Adrenal gland (tissue), 12 donors: Measurements from ENCODE around the gene ASPHD2. TPM values are rescaled to one million over a fixed set of nuclear protein-coding genes. Genes with fewer than 3 reads are reported as not detected.

ENCODE experiments used
- DNase-seq, 7 donors: peaks; one replicate each; pipeline ENCODE4 v3.0.0-alpha.2; 2019 to 2020
- H3K27ac ChIP-seq, 5 donors: fragments of 200-600 bp; sonication (generic) in 4 of 5; 1 replicate in 3 of 5; 2 replicates in 2 of 5; pipeline versions ENCODE4 v1.5.1 to v1.8.0; 2016 to 2020; ENCODE audit warnings: mild to moderate bottlenecking in 1 of 5
- H3K27me3 ChIP-seq: fragments of 200-600 bp; 2 replicates; pipeline ENCODE4 v1.8.0; 2021
- H3K36me3 ChIP-seq, 2 donors: fragments of 200-600 bp; replicated peaks in 1 of 2; 1 replicate in 1 of 2; 2 replicates in 1 of 2; pipeline versions ENCODE4 v1.5.1 to v1.8.0; 2018 to 2022
- H3K4me1 ChIP-seq, 2 donors: fragments of 200-600 bp; replicated peaks in 1 of 2; 1 replicate in 1 of 2; 2 replicates in 1 of 2; pipeline versions ENCODE4 v1.5.1 to v1.8.0; 2018 to 2021
- H3K4me3 ChIP-seq, 4 donors: fragments of 200-600 bp; sonication (generic) in 3 of 4; one replicate each; pipeline ENCODE4 v1.5.1; 2016 to 2018
- H3K9me3 ChIP-seq, 3 donors: fragments of 200-600 bp; sonication (generic) in 1 of 3; replicated peaks in 1 of 3; 1 replicate in 2 of 3; 2 replicates in 1 of 3; pipeline versions ENCODE4 v1.5.1 to v1.8.0; 2016 to 2021
- POLR2A ChIP-seq, 2 donors: fragments of 450-650 bp; IDR thresholded peaks; one replicate each; pipeline ENCODE4 v1.6.1; 2017; ENCODE audit warnings: antibody characterized with exemption in 2 of 2, mild to moderate bottlenecking in 2 of 2, moderate library complexity in 1 of 2
- WGBS, 4 donors: extraction: QIAGEN DNeasy Blood & Tissue Kit in 2 of 4; methylation state at CpG; one replicate each; pipeline versions ENCODE4 v1.1.5 to v1.1.7; 2013 to 2017; 5-methylcytosine and 5-hydroxymethylcytosine counted together
- intact Hi-C, 2 donors: fragments of 100-400 bp; cut with DNase I; formaldehyde crosslinking; loops; one replicate each; pipeline versions ENCODE4 v1.14.1 to v1.15.0; 2022 to 2023
- polyA plus RNA-seq, 3 donors: library from polyadenylated mRNA; stranded (reverse); fragments of 200-250 nt in 2 of 3; fragments of 350-450 nt in 1 of 3; fragmentation: Illumina TruSeq in 1 of 3; extraction: RNeasy Lipid Tissue Mini Kit (QIAGEN cat#74804) in 1 of 3; gene quantifications; one replicate each; pipeline ENCODE4 v1.2.3, GENCODE V29; 2013 to 2014
- total RNA-seq, 9 donors: library from RNA; depleted of rRNA in 4 of 9; stranded (reverse); fragments of >200 nt in 4 of 9; fragments of 120-200 nt in 1 of 9; fragmentation: NEBNext Ultra II Directional in 1 of 9; extraction: Animal tissue kit (Norgen Biotek cat#: 25700) in 1 of 9; gene quantifications; one replicate each; pipeline versions ENCODE4 v1.1.0 to v1.2.4, GENCODE V29; 2013 to 2023
- TF ChIP-seq, protein P1 (sequence below), 6 experiments: fragments of 450-650 bp in 4 of 6; fragments of 200-600 bp in 2 of 6; sonication (generic) in 1 of 6; IDR thresholded peaks; 1 replicate in 5 of 6; 2 replicates in 1 of 6; pipeline versions ENCODE4 v1.5.1 to v1.8.0; 2016 to 2021; ENCODE audit warnings: antibody characterized with exemption in 6 of 6, mild to moderate bottlenecking in 2 of 6, moderate library complexity in 1 of 6
- donor health status: healthy with polysubstance abuse.
- donor health status: Bipolar disorder and iron deficiency.
- donor health status: DM: yes; HTN: yes; CAD: no.
- donor health status: DM: no; HTN: no; CAD: no.
- donor health status: DM: no; HTN: no; CAD: no.
- donor health status: DM: yes; HTN: yes; CAD: no.

ASPHD2 gene
- total and polyA plus RNA-seq, 12 donors, result 0.06 to 1.7 (median 0.45) TPM

DNA sequence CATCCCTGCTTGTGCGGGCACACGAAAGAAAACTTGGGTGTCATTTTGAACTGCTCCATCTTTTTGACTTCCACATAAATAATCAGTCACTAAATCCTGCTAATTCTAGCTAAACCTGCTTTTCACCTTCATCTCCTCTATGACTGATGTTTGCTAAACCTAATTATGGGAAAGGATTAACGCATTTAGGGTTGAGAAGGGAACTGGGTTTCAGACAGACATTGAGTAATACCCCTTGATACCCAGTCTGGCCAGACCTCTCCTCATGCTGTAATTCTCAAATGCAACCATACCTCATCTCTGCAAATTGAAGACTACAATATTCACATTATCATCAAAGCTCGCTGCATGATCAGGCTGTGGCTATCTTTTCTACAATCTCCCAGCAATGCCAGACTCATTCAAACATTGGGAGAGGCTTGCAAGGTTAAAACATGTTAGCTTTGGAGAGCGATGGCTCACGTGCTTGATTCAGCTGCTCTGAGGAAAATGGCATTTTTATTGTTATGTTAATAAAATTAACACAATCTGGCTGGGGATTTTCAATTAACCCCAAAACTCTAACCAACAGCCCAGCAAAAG is 52.1 kb downstream of the ASPHD2 start:
- WGBS, 4 donors, result 58 to 69% (median 68%) methylated on average over 6 of the region's 6 CpGs
- TF ChIP-seq POLR2A (IDR thresholded peaks at IDR 0.05), result no peak
- TF ChIP-seq, protein P1, sequence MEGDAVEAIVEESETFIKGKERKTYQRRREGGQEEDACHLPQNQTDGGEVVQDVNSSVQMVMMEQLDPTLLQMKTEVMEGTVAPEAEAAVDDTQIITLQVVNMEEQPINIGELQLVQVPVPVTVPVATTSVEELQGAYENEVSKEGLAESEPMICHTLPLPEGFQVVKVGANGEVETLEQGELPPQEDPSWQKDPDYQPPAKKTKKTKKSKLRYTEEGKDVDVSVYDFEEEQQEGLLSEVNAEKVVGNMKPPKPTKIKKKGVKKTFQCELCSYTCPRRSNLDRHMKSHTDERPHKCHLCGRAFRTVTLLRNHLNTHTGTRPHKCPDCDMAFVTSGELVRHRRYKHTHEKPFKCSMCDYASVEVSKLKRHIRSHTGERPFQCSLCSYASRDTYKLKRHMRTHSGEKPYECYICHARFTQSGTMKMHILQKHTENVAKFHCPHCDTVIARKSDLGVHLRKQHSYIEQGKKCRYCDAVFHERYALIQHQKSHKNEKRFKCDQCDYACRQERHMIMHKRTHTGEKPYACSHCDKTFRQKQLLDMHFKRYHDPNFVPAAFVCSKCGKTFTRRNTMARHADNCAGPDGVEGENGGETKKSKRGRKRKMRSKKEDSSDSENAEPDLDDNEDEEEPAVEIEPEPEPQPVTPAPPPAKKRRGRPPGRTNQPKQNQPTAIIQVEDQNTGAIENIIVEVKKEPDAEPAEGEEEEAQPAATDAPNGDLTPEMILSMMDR (IDR thresholded peaks at IDR 0.05), result no peak
- Histone ChIP-seq H3K27me3 (no peaks in the 10 kb centered on the region), H3K27ac (peak overlapping the region in 1 of 5 donors; percentile 7), H3K4me1 (peaks cover 13 to 53% of the 10 kb centered on the region in 2 donors), H3K36me3 (peaks cover 0 to 21% of the 10 kb centered on the region in 2 donors), H3K4me3 (no peak overlapping the region), H3K9me3 (no peaks in the 10 kb centered on the region)
- no peak for DNase-seq
- intact Hi-C loops, result no loop called here

DNA sequence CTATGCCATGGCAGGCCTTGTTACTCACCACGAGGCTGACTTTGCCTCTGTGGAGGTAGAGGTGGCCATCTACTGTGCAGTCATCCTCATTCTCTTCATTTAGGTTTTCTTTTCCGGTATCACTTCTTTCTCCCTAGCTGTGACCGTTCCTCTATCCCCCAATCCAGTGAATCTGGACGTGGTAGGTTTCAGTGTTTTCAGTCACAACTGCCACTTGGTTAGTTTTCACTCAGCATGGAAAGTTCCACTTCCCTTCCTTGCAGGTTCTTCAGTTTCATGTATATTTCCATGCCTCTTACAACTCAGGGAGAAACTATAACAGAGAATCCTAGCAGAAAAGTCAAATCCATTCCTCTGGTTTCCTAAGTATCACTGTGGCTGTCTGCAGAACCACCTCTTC is 52.6 kb downstream of the ASPHD2 start:
- H3K36me3 ChIP-seq, result peaks cover 0 to 17% of the 10 kb centered on the region in 2 donors
- H3K4me1 ChIP-seq, result peaks cover 13 to 53% of the 10 kb centered on the region in 2 donors
- 61 to 77% (median 68%) methylated on average over 4 of the region's 4 CpGs for WGBS, 4 donors
- no peak for DNase-seq
- no peaks in the 10 kb centered on the region for H3K9me3 ChIP-seq
- intact Hi-C loops, result no loop called here
- TF ChIP-seq POLR2A (IDR thresholded peaks at IDR 0.05), result no peak
- TF ChIP-seq, protein P1 (IDR thresholded peaks at IDR 0.05), result no peak
- H3K27me3 ChIP-seq, result no peaks in the 10 kb centered on the region
- no peak overlapping the region for H3K4me3 ChIP-seq
- H3K27ac ChIP-seq, result peak overlapping the region in 1 of 5 donors; percentile 18

DNA sequence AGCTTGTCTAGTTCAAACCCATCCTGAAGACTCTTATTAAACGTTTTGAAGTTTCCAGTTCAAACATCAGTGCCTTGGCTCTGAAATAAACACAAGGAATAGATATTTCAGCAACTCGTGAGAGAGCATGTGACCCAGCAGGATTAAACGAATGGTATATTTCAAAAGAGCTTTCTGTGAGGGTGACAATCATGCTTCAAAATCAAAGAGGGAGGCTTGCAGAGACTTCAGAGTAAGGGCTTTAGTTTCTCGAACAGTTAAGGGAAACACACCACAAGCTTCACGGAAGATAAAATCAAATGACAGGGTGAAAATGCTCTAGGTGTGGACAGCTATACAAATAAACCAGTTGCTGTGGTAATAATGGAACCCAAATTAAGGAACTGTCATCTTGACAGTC is 53.1 kb downstream of the ASPHD2 start:
- TF ChIP-seq, protein P1 (IDR thresholded peaks at IDR 0.05), result no peak
- TF ChIP-seq POLR2A (IDR thresholded peaks at IDR 0.05), result no peak
- Histone ChIP-seq H3K4me3 (no peak overlapping the region), H3K9me3 (no peaks in the 10 kb centered on the region), H3K27me3 (no peaks in the 10 kb centered on the region), H3K27ac (peak overlapping the region in 1 of 5 donors; percentile 18), H3K4me1 (peaks cover 13 to 53% of the 10 kb centered on the region in 2 donors), H3K36me3 (peaks cover 0 to 12% of the 10 kb centered on the region in 2 donors)
- intact Hi-C loops, result no loop called here
- no peak for DNase-seq
- 52 to 60% (median 60%) methylated on average over 5 of the region's 5 CpGs for WGBS, 4 donors

DNA sequence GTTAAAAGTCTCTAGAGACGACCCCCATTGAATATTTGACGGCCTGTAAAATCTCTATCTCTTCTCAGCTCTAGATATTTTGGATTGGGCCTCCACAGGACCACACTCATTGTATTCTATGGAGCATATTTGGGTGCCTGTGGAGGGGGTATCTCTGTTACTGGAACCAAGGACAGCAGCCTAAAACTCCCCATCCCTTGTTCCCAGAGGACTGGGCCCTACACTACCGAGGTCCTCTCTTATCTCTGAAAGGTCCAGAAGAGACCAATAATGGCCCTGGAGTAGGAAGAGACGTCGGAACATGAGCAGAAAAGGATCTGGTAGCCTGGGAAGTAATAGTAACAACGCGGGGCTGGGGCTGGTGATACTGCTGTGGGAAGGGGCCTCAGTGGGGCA is 54.0 kb downstream of the ASPHD2 start:
- Histone ChIP-seq H3K36me3 (peaks cover 0 to 10% of the 10 kb centered on the region in 2 donors), H3K27me3 (no peaks in the 10 kb centered on the region), H3K27ac (peak overlapping the region; percentile 53 to 92 (median 89)), H3K4me3 (peak overlapping the region; percentile 54 to 94 (median 71)), H3K9me3 (no peaks in the 10 kb centered on the region), H3K4me1 (peaks cover 13 to 53% of the 10 kb centered on the region in 2 donors)
- WGBS, 4 donors, result 10 to 14% (median 11%) methylated on average over 7 of the region's 7 CpGs
- TF ChIP-seq POLR2A (IDR thresholded peaks at IDR 0.05), result no peak
- TF ChIP-seq, protein P1 (IDR thresholded peaks at IDR 0.05), result no peak
- intact Hi-C loops, result no loop called here
- no peak for DNase-seq
